GM12891 (cell line): Measurements from ENCODE around the gene ZNF217.

Experiments used
- POLR2A ChIP-seq: IDR thresholded peaks from 2 replicates; pipeline ENCODE4 v1.6.1; 2011; ENCODE audit warnings: low read depth, low read length, control low read depth
- POLR2AphosphoS5 ChIP-seq: IDR thresholded peaks from 2 replicates; pipeline ENCODE4 v1.6.1; 2011; ENCODE audit warnings: low read depth, low read length, control low read depth

DNA sequence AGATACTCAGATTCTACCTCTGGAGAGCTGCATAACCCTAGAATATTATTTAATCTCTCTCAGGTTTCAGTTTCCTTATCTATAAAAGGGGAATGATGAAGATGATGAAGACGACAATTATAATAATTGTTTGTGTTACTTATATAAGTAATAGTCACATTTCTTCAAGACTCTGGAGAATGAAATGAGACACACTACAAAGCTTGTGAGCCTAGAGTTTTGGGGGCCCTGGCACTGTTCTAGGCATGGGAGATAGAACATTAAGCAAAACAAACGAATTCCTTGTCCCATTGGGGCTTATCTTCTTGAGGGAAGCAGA, 5.4 kb upstream of the ZNF217 start:
- TF ChIP-seq POLR2A, result no peak
- TF ChIP-seq POLR2AphosphoS5, result no peak
